SIG-M5 treated with dmso at 0.1 percent for 504 hours (cell line): ENCODE data around the gene DISC1.
"Not testable (repeated sequence)": the region's sequence is repeated elsewhere in the genome, so short reads cannot be mapped to it uniquely, and the experiment has no call there.

Experiments
- DNase-seq: peaks from one replicate; lab custom pipeline; 2025; ENCODE audit not compliant: unreplicated experiment; lab: John Stamatoyannopoulos, UW

The DISC1 gene

DNA sequence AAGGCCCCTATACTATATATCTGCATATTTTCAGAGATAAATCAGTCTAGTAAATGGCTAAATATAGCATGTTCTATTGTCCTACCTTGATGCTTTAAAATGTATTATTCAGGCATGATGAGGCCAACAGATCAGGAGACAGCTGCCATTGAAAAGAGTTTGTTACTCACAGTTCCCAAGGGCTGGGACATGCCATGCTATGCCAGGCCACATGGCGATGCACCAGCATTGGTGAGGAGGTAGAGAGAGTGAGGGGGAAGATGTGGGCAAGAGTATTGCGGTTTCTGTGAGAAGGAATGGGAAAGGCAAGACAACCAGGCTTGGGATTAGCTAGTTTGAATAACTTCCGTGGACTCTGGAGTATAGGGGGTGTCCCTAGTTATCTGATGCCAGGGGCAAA, 316.5 kb downstream of the DISC1 start:
- DNase-seq, result no peak

DNA sequence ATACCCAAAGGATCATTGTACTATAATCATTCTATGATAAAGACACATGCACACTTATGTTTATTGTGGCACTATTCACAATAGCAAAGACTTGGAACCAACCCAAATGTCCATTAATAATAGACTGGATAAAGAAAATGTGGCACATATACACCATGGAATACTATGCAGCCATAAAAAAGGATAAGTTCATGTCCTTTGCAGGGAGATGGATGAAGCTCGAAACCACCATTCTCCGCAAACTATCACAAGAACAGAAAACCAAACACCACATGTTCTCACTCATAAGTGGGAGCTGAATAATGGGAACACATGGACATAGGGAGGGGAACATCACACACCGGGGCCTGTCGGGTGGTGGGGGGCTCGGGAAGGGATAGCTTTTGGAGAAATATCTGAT, 321.5 kb downstream of the DISC1 start:
- DNase-seq, result not testable (repeated sequence)

DNA sequence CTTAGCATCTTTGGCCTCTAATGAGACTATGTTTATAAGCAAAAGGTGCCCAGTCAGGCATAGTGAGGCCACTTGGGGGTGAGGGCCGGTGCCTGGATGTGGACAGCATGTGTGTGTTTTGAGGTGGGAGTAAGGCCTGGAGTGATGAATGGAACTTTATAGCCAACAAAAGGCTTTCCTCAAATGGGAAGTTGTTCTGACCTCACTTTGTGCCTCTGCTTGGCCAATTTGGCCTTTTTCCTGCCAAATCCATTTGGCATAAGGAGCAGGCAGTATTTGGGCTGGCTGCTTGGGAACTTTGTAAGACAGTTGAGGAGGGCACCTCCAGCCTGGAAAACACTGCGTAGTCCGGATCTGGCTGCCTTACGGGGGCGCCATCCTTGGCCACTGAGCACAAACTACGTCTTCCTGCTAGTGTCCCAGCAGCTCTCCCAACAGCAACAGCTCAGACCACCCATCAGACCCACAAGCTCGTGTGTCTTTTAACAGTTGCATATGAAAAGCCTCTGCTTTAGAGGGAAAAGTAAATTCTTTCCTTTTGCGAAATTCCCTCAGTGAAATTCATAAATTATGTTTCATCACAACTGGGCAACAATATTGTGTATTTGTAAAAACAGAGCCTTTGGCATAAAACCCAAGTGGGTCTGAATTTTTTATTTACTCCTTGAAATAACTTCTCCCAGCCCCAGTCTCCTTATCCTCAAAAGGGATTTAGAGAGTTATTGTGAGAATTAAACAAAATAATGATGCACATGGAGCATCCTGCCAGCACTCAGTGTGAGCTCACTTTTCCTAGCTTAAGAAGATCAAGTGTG, 322.9 kb downstream of the DISC1 start:
- DNase-seq, result no peak

DNA sequence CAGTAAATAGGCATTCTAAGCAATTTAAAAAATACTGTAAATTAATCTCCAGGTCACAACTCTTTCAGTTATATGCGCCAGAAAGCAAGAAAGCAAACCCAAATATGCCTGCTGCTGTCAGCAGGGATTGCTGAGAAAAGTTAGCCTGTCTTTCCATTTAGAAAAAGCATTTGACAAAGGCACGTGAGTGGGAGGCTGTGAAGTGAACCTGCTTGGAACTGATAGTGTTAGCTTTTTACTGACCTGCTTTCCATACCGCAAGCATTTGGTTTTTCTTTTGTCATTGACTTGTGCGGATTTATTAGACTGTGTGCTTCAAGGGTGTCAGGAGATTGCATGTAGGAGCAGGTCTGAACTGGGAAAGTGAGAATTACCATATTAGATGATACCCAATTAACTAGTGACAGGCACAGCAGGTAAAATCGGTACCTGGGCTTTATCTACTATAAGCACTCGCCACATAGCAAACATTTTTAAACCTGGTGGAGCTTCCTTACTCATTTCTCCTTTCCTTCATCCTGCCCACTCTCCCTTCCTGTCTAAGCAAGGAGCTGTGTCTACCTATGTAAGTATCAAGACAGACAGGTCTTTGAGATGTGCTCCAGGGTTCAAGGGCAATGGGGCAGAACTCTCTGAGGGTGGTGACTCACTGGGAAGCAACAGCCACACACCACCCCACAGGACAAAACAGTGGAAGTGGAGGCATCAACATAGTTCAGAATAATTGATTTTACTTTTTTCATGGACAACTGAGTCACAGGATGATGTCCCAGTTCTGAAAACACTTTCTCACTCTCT, 323.9 kb downstream of the DISC1 start:
- DNase-seq, result no peak

DNA sequence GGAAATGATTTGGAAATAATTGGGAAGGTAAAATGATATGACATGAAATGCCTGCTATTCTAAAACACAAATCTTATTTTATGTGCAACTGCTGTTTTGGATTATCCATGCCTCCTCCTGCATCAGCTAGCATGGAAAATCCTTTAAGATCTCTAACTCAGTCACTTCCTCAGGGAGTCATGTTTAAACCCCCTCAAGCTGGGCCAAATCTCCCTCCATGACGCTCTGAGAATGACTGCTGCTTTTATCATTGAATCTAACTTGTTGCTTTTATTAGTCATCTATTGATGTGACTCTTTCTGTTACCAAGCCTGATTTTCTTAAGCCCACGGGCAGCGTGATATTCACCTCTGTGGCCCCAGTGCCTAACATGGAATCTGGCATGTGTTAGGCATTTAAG, 324.8 kb downstream of the DISC1 start:
- no peak for DNase-seq

DNA sequence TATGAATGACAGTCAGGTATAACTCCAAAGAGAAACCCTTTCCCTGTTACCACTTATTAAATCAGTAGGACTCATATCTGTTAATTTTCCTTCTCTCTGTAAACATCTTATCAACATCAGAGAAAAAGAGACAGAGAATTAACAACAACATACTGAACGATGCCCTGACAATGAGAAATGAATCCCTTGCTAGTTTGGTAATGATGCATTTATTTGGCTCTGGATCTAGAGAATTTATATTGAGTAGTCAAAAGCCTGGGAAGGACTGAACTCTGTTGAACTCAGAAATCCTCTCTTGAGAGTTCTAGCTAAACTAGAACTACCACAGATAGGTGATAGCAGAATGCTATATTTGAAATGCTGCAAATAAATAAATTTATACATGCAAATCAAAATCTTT, 325.6 kb downstream of the DISC1 start:
- DNase-seq, result no peak

DNA sequence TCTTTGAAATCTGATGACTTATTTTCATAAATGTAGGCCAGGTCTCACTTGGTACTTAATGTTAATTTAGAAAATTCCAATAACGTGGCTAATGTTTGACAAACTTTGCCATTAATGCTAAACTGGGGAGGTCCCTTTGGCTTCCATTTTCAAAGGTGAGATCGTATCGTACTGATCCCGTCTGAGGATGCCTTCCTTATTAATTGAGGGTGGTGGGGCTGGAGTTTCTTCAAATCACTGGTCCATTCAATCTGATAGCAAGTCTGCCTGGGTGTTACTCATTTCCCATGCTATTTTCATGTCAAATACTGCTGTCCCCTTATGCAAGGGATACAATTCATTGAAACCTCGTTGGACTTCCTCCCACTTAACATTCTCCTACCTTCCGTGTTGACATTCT, 327.1 kb downstream of the DISC1 start:
- no peak for DNase-seq

DNA sequence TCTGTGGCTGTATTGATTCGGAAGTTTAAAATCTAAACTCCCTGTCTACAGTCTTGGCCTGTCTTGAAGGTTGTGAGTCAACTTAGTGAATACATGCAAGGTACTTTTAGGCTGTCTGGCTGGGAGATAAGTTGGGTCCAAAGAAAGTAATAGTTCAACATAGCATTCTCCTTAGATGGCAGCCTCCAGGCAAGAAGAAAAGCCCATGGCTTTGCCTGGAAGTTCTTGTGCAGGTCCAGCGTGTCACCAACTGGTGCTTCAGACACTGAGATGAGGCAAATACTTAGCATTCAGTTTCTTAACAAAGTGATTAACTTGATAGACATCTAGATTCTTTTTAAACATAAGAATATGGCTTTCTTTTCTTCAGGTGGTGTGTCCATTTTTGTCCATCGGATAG, 328.2 kb downstream of the DISC1 start:
- no peak for DNase-seq

DNA sequence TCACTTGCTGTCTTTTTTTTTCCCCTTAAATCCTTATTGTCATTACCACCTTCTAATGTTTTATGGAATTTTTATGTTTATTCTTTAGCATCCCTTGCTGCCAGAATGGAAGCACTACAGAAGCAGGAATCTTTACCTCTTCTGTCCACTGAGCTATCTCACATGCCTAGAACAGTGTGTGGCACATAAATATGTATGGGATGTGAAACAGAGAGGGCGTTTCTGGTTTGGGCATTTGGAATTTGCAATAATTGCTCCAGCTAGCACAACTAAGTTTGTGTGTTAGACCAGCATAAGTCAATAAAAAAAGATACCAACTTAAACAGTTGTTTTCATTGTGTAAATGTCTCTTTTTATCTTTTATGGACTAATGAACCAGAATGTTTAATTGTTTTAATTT, 330.8 kb downstream of the DISC1 start:
- DNase-seq, result no peak

DNA sequence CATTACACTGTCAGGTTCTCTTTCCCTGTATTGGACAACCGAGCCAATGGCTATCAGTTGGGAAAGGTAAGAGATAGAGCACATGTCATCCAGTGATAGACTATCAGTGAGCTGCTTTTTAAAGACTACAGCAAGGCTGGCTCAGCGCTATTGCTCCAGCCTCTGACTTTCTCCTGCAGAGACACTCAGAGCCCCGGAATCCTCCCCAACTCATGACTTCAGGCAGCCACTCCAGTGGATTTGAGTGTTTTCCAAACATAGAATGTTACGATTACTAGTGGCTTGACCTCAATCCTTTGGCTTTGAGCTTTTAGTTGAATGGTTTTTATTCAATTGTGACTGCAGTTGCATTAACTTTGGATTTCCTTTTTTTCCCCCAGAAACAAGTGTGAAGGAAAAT, 331.9 kb downstream of the DISC1 start:
- DNase-seq, result no peak

DNA sequence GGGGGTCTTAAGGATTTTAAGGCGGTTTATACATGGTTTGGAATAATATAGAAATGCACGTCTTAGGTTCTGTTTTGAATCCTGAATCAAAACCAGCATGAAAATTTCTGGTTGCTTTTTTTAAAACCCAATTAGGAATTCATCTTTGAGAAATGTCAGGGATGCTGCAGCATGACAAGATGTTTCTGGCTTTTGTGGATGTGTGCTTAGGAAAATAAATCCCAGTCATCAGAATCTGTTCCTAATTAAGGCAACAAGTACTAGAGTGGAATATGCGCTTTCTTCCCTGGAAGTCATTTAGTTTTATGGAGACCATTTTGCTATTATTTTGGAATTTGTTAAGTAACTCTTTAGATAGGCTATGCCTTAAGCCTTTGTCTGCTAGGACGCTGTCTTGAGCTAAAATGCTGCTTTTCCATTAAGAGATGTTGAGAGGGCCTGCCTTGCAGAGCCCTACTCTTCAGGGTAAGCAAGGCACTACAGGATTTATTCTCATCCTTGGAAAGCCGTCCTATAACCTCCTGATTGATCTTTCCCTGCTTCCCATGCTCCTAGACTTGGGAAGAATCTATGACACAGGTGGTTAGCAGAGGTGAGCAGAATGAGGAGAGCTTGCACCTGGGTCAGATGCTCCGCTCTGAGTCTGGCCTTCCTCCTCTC, 332.8 kb downstream of the DISC1 start:
- no peak for DNase-seq

DNA sequence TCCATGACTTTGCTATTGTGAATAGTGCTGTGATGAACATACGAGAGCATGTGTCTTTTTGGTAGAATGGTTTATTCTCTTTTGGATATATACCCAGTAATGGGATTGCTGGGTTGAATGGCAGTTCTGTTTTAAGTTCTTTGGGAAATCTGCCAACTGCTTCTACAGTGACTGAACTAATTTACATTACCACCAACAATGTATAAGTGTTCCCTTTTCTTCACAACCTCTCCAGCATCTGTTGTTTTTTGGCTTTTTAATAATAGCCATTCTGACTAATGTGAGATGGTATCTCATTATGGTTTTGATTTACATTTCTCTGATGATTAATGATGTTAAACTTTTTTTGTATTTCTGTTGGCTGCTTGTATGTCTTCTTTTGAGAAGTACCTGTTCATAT, 335.2 kb downstream of the DISC1 start:
- not testable (repeated sequence) for DNase-seq

DNA sequence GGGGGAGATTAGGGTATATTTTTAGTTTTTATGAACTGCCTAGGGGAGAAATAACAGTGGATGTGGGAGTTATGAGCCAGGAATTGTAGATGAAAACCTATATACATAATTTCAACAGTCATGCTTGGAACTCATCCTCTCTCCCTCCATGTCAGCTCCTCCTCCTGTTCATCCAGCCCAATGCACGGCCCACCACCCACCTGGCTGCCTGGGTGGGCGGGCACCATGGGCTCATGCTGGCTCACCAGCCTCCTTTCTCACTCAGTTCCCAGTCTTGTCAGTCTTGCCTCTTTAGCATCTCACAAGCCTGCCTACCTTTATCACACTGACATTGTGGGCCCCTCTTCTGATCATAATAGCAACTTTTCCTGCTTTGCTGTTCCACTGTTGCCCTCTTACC, 336.0 kb downstream of the DISC1 start:
- no peak for DNase-seq

DNA sequence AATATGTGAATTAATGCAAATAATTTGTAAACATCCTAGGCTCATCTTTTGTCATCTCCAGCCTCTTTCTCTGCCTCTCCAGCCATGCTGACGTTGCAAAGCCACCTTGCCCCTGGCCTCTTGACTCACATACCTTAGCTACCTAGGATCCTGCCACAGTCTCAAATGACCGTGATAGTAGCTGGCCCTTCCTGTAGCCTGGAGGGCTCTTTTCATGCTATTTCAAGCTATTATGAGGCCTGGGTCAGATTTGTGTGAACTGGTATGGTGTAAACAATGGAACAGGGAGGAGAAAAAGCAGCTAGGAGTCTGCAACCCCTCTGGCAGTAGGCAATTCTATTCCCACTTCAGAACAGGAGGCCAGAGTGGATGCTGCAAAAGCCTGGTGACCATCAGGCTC, 337.7 kb downstream of the DISC1 start:
- DNase-seq, result no peak

DNA sequence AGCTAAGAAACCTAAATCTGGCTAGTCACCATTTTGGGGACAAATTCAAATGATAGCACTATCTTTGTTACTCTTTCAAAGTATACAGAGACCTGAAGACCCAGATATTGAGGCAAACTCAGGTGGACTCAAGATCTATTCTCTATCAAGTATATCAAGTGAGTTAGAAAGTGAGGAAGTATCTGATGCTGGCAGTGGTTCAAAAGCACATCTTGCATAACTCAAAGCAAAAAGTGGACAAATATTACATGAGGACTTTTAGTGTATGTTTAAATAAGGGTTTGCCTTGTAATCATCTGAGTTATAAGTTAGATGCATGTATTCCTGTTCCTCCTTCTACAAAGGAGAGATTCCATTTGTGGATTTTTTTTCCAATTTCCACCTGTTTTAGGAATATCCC, 338.4 kb downstream of the DISC1 start:
- no peak for DNase-seq

DNA sequence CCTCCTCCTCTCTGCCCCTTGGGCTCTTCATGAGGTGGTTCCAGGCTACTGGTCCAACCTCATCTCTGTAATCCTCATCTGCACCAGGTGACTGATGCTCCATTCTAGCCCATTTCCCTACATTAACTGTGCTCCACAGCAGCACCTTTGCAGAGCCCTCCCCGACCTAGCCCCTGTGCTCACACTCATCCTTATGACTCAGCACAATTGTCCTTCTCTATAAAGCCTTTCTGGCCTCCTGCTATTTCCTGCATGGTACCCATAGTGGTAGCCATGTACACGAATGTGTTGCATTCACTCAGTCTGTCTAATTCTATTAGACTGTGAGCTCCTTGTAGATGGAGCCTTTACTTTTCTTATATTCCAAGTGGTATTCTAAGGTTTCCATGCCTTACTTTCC, 339.0 kb downstream of the DISC1 start:
- DNase-seq, result no peak

DNA sequence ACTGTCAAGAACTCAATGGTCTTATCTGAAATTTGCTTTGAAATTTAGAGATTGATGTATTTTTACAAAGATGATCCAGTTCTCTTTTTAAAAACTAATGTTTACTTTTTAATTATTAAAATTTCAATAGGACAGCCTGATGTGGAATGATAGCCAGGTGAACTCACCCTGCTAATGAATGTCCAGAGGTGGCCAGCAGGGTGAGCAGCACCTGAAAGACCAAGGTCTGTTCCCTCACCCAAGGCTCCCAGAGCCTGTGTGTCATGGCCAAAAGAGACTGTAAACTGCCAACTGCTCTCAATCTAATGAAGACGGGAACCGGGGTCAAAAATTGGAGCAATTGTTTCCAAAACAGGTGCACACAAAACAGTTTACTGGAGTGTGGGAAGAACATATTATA, 340.4 kb downstream of the DISC1 start:
- DNase-seq, result no peak

DNA sequence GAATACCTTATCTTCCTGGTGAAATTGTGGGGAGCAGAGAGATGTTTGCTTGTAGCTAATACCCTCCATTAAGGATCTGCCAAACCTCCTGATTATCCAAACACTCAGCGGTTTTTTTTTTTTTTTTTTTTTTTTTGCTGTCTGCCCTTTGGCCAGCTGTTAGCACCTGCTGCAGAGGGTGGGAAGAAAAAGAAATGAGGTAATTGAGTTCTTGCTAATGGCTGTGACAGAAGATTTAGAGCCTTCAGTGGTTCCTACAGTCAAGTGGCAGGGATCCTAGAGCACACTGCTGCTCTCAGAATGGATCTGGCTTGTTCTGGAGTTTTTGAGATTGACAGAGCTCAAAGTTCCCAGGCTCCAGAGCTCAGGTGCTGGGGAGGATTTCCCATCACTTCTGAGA, 342.5 kb downstream of the DISC1 start:
- no peak for DNase-seq

DNA sequence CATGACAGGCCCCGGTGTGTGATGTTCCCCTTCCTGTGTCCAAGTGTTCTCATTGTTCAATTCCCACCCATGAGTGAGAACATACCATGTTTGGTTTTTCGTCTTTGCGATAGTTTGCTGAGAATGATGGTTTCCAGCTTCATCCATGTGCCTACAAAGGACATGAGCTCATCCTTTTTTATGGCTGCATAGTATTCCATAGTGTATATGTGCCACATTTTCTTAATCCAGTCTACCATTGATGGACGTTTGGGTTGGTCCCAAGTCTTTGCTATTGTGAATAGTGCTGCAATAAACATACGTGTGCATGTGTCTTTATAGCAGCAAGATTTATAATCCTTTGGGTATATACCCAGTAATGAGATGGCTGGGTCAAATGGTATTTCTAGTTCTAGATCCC, 343.2 kb downstream of the DISC1 start:
- DNase-seq, result not testable (repeated sequence)

DNA sequence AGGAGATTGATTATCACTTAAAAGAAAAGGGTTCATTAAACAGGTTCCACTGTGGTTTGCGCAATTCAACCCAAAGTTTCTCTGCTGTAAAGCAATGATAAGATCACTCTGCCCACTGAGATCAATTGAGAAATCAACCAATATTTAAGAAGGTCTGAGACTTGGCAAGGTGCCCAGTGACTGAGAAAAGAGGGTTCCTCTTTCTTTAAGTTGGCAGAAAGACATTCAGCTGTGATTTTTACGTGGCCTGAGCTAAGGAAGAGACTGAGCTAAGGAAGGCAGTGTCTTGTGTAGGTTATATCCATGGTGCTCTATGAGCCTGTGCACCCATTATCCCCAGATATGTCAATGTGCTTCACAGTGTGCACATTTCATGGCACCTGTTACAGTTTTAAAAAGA, 344.1 kb downstream of the DISC1 start:
- peak; percentile 67 for DNase-seq

DNA sequence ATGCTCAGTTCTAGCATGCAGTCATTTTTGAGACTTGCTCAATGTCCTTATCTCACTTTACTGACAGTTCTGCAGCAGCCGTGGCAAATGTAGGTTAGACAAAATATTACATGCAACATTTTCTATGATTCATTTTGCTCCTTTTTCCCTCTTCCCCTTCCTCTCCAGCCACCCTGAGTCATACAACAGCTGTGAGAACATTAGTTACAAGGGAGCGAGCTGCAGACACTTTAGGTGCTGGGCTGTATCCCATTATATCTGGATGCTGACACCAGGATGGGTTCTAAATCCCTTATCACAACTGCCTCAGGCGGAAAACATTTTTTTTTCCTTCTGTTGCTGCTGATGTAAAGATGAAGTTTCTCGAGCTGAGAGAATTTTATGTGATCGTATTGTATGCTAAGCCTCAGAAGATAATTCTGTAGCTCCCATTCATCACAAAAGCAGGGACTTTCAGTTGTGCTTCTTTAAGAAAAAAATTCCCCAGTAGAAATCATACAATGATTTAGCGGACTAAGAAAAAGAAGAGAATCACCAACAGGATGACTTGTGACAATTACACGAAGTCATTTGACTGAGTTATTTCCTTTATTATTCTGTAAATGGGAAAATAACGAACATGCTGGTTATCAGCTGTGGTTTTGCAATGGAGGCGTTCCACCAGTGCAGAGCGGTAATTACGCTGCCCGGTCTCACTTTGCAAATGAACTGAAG, 345.0 kb downstream of the DISC1 start:
- peak; percentile 75 for DNase-seq
